Fibroblast of lung (primary cell): ENCODE results near the gene UNC45A. TPM values are rescaled to one million over a fixed set of nuclear protein-coding genes. Genes with fewer than 3 reads are reported as not detected.

ENCODE experiments used
- DNase-seq, 2 donors: peaks; one replicate each; pipeline versions ENCODE4 v3.0.0 to v3.0.0-alpha.2; 2010; ENCODE audit warnings: low read depth in 2 of 2
- H2AFZ ChIP-seq: 2 replicates; pipeline ENCODE4 v1.5.1; 2012; ENCODE audit warnings: low read length, control low read depth, inconsistent platforms
- H3K27ac ChIP-seq: 2 replicates; pipeline ENCODE4 v1.5.1; 2011; ENCODE audit warnings: low read length, control low read depth; ENCODE audit not compliant: insufficient read depth
- H3K27me3 ChIP-seq: 2 replicates; pipeline ENCODE4 v1.5.1; 2011; ENCODE audit warnings: mild to moderate bottlenecking, low read length; ENCODE audit not compliant: control insufficient read depth, insufficient read depth
- H3K36me3 ChIP-seq: 2 replicates; pipeline ENCODE4 v1.5.1; 2011; ENCODE audit warnings: low read length; ENCODE audit not compliant: control insufficient read depth, insufficient read depth
- H3K4me1 ChIP-seq: 2 replicates; pipeline ENCODE4 v1.5.1; 2011; ENCODE audit warnings: low read length; ENCODE audit not compliant: control insufficient read depth, insufficient read depth; ENCODE audit errors: extremely low read depth
- H3K4me2 ChIP-seq: 2 replicates; pipeline ENCODE4 v1.5.1; 2011; ENCODE audit warnings: low read length, control low read depth; ENCODE audit not compliant: insufficient read depth; ENCODE audit errors: extremely low read depth
- H3K4me3 ChIP-seq, 4 experiments: fragments of 200-600 bp in 1 of 4; sonication (generic) in 1 of 4; replicated peaks in 1 of 4; 2 replicates each; pipeline ENCODE4 v1.5.1; 2011 to 2016; ENCODE audit warnings: low read length in 4 of 4, low read depth in 3 of 4, mild to moderate bottlenecking in 3 of 4, control low read depth in 2 of 4, inconsistent platforms in 1 of 4, mixed read lengths in 1 of 4; ENCODE audit not compliant: insufficient read depth in 1 of 4; ENCODE audit errors: control extremely low read depth in 1 of 4
- H3K79me2 ChIP-seq: 2 replicates; pipeline ENCODE4 v1.5.1; 2012; ENCODE audit warnings: mild to moderate bottlenecking, low read length, inconsistent platforms; ENCODE audit not compliant: control insufficient read depth, insufficient read depth
- H3K9ac ChIP-seq: 2 replicates; pipeline ENCODE4 v1.5.1; 2011; ENCODE audit warnings: mild to moderate bottlenecking, low read length, control low read depth; ENCODE audit not compliant: insufficient read depth
- H3K9me3 ChIP-seq: 2 replicates; pipeline ENCODE4 v1.5.1; 2012; ENCODE audit warnings: low read depth, low read length; ENCODE audit not compliant: control insufficient read depth, insufficient read depth
- H4K20me1 ChIP-seq: 2 replicates; pipeline ENCODE4 v1.5.1; 2011; ENCODE audit warnings: low read length; ENCODE audit not compliant: control insufficient read depth, insufficient read depth; ENCODE audit errors: extremely low read depth
- CTCF ChIP-seq, 2 donors: IDR thresholded peaks in 1 of 2; conservative IDR thresholded peaks in 1 of 2; 1 replicate in 1 of 2; 2 replicates in 1 of 2; pipeline ENCODE4 v1.5.1; 2011 to 2012; ENCODE audit warnings: low read length in 2 of 2, control low read depth in 1 of 2, inconsistent platforms in 1 of 2, low read depth in 1 of 2, mild to moderate bottlenecking in 1 of 2
- EZH2 ChIP-seq: IDR thresholded peaks from 2 replicates; pipeline ENCODE4 v1.5.1; 2012; ENCODE audit warnings: low read length, control low read depth, mild to moderate bottlenecking; ENCODE audit errors: missing control alignments
- polyA plus RNA-seq, 2 donors: library from polyadenylated mRNA; depleted of rRNA in 1 of 2; stranded (reverse) in 1 of 2; unstranded in 1 of 2; fragments of >200 nt; gene quantifications; 2 replicates each; pipeline ENCODE4 v1.2.1, GENCODE V29; 2011 to 2012; ENCODE audit warnings: missing spikeins in 1 of 2
- total RNA-seq: library from RNA; depleted of rRNA; stranded (reverse); fragments of >200 nt; gene quantifications from 2 replicates; pipeline ENCODE4 v1.2.1, GENCODE V29; 2014

Gene UNC45A
- total and polyA plus RNA-seq, 2 donors (not counting 1 experiment from before 2014, with no cell fraction given) = 41.7 to 104 TPM

- no peak for DNase-seq
- H3K79me2 ChIP-seq = peaks cover 3% of the 10 kb centered on the region
Observed at GRCh38 chr15:90959028-90959595, 24.0 kb downstream of the UNC45A start.

GRCh38 chr15:90959894-90960293 is 24.8 kb downstream of the UNC45A start:
- Histone ChIP-seq H3K79me2 (peaks cover 3% of the 10 kb centered on the region), H3K4me2 (no peak overlapping the region), H3K4me1 (peaks cover 6% of the 10 kb centered on the region), H3K4me3 (no peak overlapping the region), H3K9me3 (no peaks in the 10 kb centered on the region), H2AFZ (no peak overlapping the region), H3K9ac (no peak overlapping the region), H3K27me3 (no peaks in the 10 kb centered on the region), H4K20me1 (no peaks in the 10 kb centered on the region), H3K27ac (no peak overlapping the region), H3K36me3 (peaks cover 10% of the 10 kb centered on the region)
- no peak for TF ChIP-seq CTCF (conservative IDR thresholded peaks at IDR 0.05 in 1 of 2, IDR thresholded peaks at IDR 0.05 in 1 of 2; ENCODE audit: low read depth in 1 of 2, low read length in 2 of 2)
- TF ChIP-seq EZH2 = no peak
- peak; percentile 21 to 23 for DNase-seq

More at GRCh38 chr15:90959028-90959595, 24.0 kb downstream of the UNC45A start:
- Histone ChIP-seq H3K27ac (no peak overlapping the region), H3K27me3 (no peaks in the 10 kb centered on the region), H2AFZ (no peak overlapping the region), H3K9me3 (no peaks in the 10 kb centered on the region), H3K4me3 (no peak overlapping the region), H3K4me2 (no peak overlapping the region), H3K36me3 (peaks cover 10% of the 10 kb centered on the region), H4K20me1 (no peaks in the 10 kb centered on the region), H3K4me1 (peaks cover 6% of the 10 kb centered on the region), H3K9ac (no peak overlapping the region)
- TF ChIP-seq CTCF (conservative IDR thresholded peaks at IDR 0.05 in 1 of 2, IDR thresholded peaks at IDR 0.05 in 1 of 2; ENCODE audit: low read depth in 1 of 2, low read length in 2 of 2) (no peak), EZH2 (no peak)

- H3K9ac ChIP-seq = no peak overlapping the region
- H4K20me1 ChIP-seq = no peaks in the 10 kb centered on the region
- no peak overlapping the region for H3K4me3 ChIP-seq
- H3K27ac ChIP-seq = no peak overlapping the region
- no peaks in the 10 kb centered on the region for H3K9me3 ChIP-seq
- H2AFZ ChIP-seq = no peak overlapping the region
- no peaks in the 10 kb centered on the region for H3K27me3 ChIP-seq
- TF ChIP-seq EZH2 (no peak), CTCF (conservative IDR thresholded peaks at IDR 0.05 in 1 of 2, IDR thresholded peaks at IDR 0.05 in 1 of 2; ENCODE audit: low read depth in 1 of 2, low read length in 2 of 2) (no peak)
- H3K4me2 ChIP-seq = no peak overlapping the region
- peaks cover 3% of the 10 kb centered on the region for H3K79me2 ChIP-seq
- H3K4me1 ChIP-seq = peaks cover 6% of the 10 kb centered on the region
- DNase-seq = no peak
- H3K36me3 ChIP-seq = peaks cover 10% of the 10 kb centered on the region
Observed at GRCh38 chr15:90960298-90961091, 25.4 kb downstream of the UNC45A start.
